A549 (cell line): ENCODE measurements around the gene SHC2. TPM values are rescaled to one million over a fixed set of nuclear protein-coding genes. Genes with fewer than 3 reads are reported as not detected.
"Not testable (repeated sequence)": the region's sequence is repeated elsewhere in the genome, so short reads cannot be mapped to it uniquely, and the experiment has no call there.

Experiments
- ATAC-seq, 2 experiments: fragments of 200-7000 bp in 1 of 2; fragments of >200 bp in 1 of 2; cut with Nextera tagmentation in 1 of 2; cut with Tn5 transposase in 1 of 2; 3 replicates each; pipeline versions ENCODE4 v1.8.0 to v1.9.1; 2018 to 2020; ENCODE audit warnings: mild to moderate bottlenecking in 1 of 2, moderate library complexity in 1 of 2
- CTCF ChIA-PET: fragments of 300-600 bp; sonication (Branson Sonifier 250); formaldehyde crosslinking; extraction: SDS; loops from one replicate; lab custom pipeline; 2021; ENCODE audit warnings: antibody characterized with exemption, inconsistent platforms; lab: Yijun Ruan, JAX
- POLR2A ChIA-PET: fragments of 350-600 bp; formaldehyde crosslinking; extraction: SDS; loops from one replicate; lab custom pipeline; 2021; ENCODE audit warnings: antibody characterized with exemption, inconsistent platforms; lab: Yijun Ruan, JAX
- DNase-seq, 2 experiments: peaks; one replicate each; pipeline versions ENCODE4 v3.0.0 to v3.0.0-alpha.2; 2011 to 2016; ENCODE audit warnings: low read depth in 1 of 2, low spot score in 1 of 2
- FAIRE-seq: peaks from 2 replicates; lab custom pipeline; 2011; peaks lifted over from hg19 to GRCh38; lab: Jason Lieb, UNC
- H3K27ac ChIP-seq, 2 experiments: fragments of >200 bp; sonication (Bioruptor Twin); formaldehyde crosslinking; 3 replicates each; pipeline ENCODE4 v1.5.1; 2016 to 2017
- H3K4me1 ChIP-seq: fragments of >200 bp; sonication (Bioruptor Twin); formaldehyde crosslinking; 3 replicates; pipeline ENCODE4 v1.6.1; 2016
- H3K4me2 ChIP-seq: fragments of >200 bp; sonication (Bioruptor Twin); formaldehyde crosslinking; 3 replicates; pipeline ENCODE4 v1.6.1; 2016
- H3K4me3 ChIP-seq: fragments of >200 bp; sonication (Bioruptor Twin); formaldehyde crosslinking; 3 replicates; pipeline ENCODE4 v1.5.1; 2016
- H3K9me3 ChIP-seq: fragments of >200 bp; sonication (Bioruptor Twin); formaldehyde crosslinking; 3 replicates; pipeline ENCODE4 v1.6.1; 2016
- CHD2 ChIP-seq: fragments of 150-350 bp; IDR thresholded peaks from 2 replicates; pipeline ENCODE4 v1.6.1; 2014; ENCODE audit warnings: low read length; ENCODE audit not compliant: partially characterized antibody
- EHF ChIP-seq: fragments of 250-450 bp; sonication (Bioruptor Pico); IDR thresholded peaks from 2 replicates; pipeline ENCODE4 v1.5.0; 2020; ENCODE audit warnings: mild to moderate bottlenecking
- HOXB5 ChIP-seq: fragments of 250-450 bp; sonication (Bioruptor Pico); IDR thresholded peaks from 2 replicates; pipeline ENCODE4 v1.5.0; 2020; ENCODE audit warnings: mild to moderate bottlenecking, moderate library complexity
- KDM1A ChIP-seq: fragments of 200-600 bp; sonication (generic); IDR thresholded peaks from 2 replicates; pipeline ENCODE4 v1.6.1; 2016; ENCODE audit warnings: low read depth, mild to moderate bottlenecking
- KDM5A ChIP-seq: fragments of 200-600 bp; sonication (generic); IDR thresholded peaks from 2 replicates; pipeline ENCODE4 v1.6.1; 2016; ENCODE audit warnings: antibody characterized with exemption, mild to moderate bottlenecking
- MAFK ChIP-seq: fragments of 450-650 bp; IDR thresholded peaks from 2 replicates; pipeline ENCODE4 v1.6.1; 2014; ENCODE audit not compliant: partially characterized antibody
- MAZ ChIP-seq: fragments of 150-350 bp; IDR thresholded peaks from 2 replicates; pipeline ENCODE4 v1.6.1; 2014; ENCODE audit warnings: antibody characterized with exemption, low read depth, low read length, borderline replicate concordance
- PHF8 ChIP-seq: fragments of 200-600 bp; sonication (generic); IDR thresholded peaks from 2 replicates; pipeline ENCODE4 v1.6.1; 2016; ENCODE audit warnings: low read depth, mild to moderate bottlenecking, antibody characterized with exemption, moderate library complexity, borderline replicate concordance
- RAD21 ChIP-seq, 2 experiments: fragments of >200 bp in 1 of 2; sonication (Bioruptor Twin) in 1 of 2; formaldehyde crosslinking in 1 of 2; IDR thresholded peaks in 1 of 2; conservative IDR thresholded peaks in 1 of 2; 2 replicates in 1 of 2; 3 replicates in 1 of 2; pipeline ENCODE4 v1.6.1; 2012 to 2018; ENCODE audit warnings: inconsistent platforms in 1 of 2
- RARB ChIP-seq: fragments of 250-450 bp; sonication (Bioruptor Pico); IDR thresholded peaks from 2 replicates; pipeline ENCODE4 v1.8.0; 2021; ENCODE audit warnings: mild to moderate bottlenecking, moderate library complexity
- RFX5 ChIP-seq: fragments of 450-650 bp; IDR thresholded peaks from 2 replicates; pipeline ENCODE4 v1.7.1; 2014; ENCODE audit warnings: antibody characterized with exemption, mild to moderate bottlenecking, moderate library complexity
- RNF2 ChIP-seq: fragments of 200-600 bp; sonication (generic); IDR thresholded peaks from 2 replicates; pipeline ENCODE4 v1.6.1; 2016; ENCODE audit warnings: low read depth, mild to moderate bottlenecking, antibody characterized with exemption, moderate library complexity, borderline replicate concordance
- SMC3 ChIP-seq: fragments of >200 bp; sonication (Bioruptor Twin); formaldehyde crosslinking; IDR thresholded peaks from 3 replicates; pipeline ENCODE4 v1.6.1; 2018; ENCODE audit warnings: inconsistent platforms
- TP53 ChIP-seq: fragments of 250-450 bp; sonication (Bioruptor Pico); IDR thresholded peaks from 2 replicates; pipeline ENCODE4 v1.5.0; 2021; ENCODE audit warnings: mild to moderate bottlenecking, moderate library complexity
- ZSCAN20 ChIP-seq: fragments of 250-450 bp; sonication (Bioruptor Pico); IDR thresholded peaks from 2 replicates; pipeline ENCODE4 v1.8.0; 2022; ENCODE audit warnings: mild to moderate bottlenecking, moderate library complexity
- WGBS: methylation state at CpG from one replicate; pipeline ENCODE4 v1.1.6; 2017; ENCODE audit errors: missing lambda C conversion rate; 5-methylcytosine and 5-hydroxymethylcytosine counted together
- polyA plus RNA-seq, 4 experiments: library from polyadenylated mRNA; depleted of rRNA in 3 of 4; stranded (reverse); fragments of >200 nt; fragmentation: RNase III in 1 of 4; extraction: RNeasy Plus Mini Kit Qiagen cat#74134 plus additional on column Dnase treatment in 1 of 4; gene quantifications; 2 replicates in 3 of 4; 3 replicates in 1 of 4; pipeline ENCODE4 v1.2.3, GENCODE V29; 2011 to 2017
- TF ChIP-seq, protein P1 (sequence below): fragments of >200 bp; sonication (Bioruptor Twin); formaldehyde crosslinking; IDR thresholded peaks from 3 replicates; pipeline ENCODE4 v1.5.1; 2016
- TF ChIP-seq, protein P2 (sequence below): fragments of 200-600 bp; sonication (generic); IDR thresholded peaks from 2 replicates; pipeline ENCODE4 v1.6.1; 2016; ENCODE audit warnings: antibody characterized with exemption, mild to moderate bottlenecking, moderate library complexity

The SHC2 gene
- polyA plus RNA-seq, 2 of the 4 experiments (the other 2 are of a cell fraction): 0.36 to 0.58 TPM

- H3K4me2 ChIP-seq: no peak overlapping the region
- DNase-seq: no peak
- ChIA-PET CTCF (interaction anchor here (0.8 to 2.3 kb wide), 6 partner anchors 10 to 111 kb away, joined by 3 to 6 read pairs (median 3); no protein-coding TSS in a partner anchor), POLR2A (no interaction called here)
- WGBS: 76% methylated on average over 35 of the region's 44 CpGs
- no peak overlapping the region for H3K27ac ChIP-seq
- H3K4me3 ChIP-seq: no peak overlapping the region
- H3K4me1 ChIP-seq: no peaks in the 10 kb centered on the region
- ATAC-seq: peak in 1 of 2 experiments; percentile 68; a peak in 3 of 6 replicates
- TF ChIP-seq RNF2 (no peak), RFX5 (no peak), ZSCAN20 (no peak), CHD2 (no peak), EHF (CRISPR knock-in tag) (no peak), RAD21 (conservative IDR thresholded peaks at IDR 0.05 in 1 of 2, IDR thresholded peaks at IDR 0.05 in 1 of 2) (peak; percentile 30 to 32; a peak in 3 of 5 replicates), TP53 (no peak), KDM1A (no peak)
- TF ChIP-seq, protein P1, sequence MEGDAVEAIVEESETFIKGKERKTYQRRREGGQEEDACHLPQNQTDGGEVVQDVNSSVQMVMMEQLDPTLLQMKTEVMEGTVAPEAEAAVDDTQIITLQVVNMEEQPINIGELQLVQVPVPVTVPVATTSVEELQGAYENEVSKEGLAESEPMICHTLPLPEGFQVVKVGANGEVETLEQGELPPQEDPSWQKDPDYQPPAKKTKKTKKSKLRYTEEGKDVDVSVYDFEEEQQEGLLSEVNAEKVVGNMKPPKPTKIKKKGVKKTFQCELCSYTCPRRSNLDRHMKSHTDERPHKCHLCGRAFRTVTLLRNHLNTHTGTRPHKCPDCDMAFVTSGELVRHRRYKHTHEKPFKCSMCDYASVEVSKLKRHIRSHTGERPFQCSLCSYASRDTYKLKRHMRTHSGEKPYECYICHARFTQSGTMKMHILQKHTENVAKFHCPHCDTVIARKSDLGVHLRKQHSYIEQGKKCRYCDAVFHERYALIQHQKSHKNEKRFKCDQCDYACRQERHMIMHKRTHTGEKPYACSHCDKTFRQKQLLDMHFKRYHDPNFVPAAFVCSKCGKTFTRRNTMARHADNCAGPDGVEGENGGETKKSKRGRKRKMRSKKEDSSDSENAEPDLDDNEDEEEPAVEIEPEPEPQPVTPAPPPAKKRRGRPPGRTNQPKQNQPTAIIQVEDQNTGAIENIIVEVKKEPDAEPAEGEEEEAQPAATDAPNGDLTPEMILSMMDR: peak; percentile 22; the same call in 2 of the 3 replicates
- FAIRE-seq: no peak
- H3K9me3 ChIP-seq: no peaks in the 10 kb centered on the region
These were observed 76.7 kb downstream of the SHC2 start for GRCh38 chr19:383922-384798.

- Histone ChIP-seq H3K4me2 (no peak overlapping the region), H3K9me3 (no peaks in the 10 kb centered on the region), H3K4me1 (no peaks in the 10 kb centered on the region), H3K4me3 (no peak overlapping the region), H3K27ac (no peak overlapping the region)
- TF ChIP-seq HOXB5 (CRISPR knock-in tag) (no peak), MAFK (no peak), KDM1A (no peak), KDM5A (no peak), PHF8 (no peak), SMC3 (no peak), RARB (no peak), RAD21 (conservative IDR thresholded peaks at IDR 0.05 in 1 of 2, IDR thresholded peaks at IDR 0.05 in 1 of 2) (no peak), MAZ (no peak)
- TF ChIP-seq, protein P2, sequence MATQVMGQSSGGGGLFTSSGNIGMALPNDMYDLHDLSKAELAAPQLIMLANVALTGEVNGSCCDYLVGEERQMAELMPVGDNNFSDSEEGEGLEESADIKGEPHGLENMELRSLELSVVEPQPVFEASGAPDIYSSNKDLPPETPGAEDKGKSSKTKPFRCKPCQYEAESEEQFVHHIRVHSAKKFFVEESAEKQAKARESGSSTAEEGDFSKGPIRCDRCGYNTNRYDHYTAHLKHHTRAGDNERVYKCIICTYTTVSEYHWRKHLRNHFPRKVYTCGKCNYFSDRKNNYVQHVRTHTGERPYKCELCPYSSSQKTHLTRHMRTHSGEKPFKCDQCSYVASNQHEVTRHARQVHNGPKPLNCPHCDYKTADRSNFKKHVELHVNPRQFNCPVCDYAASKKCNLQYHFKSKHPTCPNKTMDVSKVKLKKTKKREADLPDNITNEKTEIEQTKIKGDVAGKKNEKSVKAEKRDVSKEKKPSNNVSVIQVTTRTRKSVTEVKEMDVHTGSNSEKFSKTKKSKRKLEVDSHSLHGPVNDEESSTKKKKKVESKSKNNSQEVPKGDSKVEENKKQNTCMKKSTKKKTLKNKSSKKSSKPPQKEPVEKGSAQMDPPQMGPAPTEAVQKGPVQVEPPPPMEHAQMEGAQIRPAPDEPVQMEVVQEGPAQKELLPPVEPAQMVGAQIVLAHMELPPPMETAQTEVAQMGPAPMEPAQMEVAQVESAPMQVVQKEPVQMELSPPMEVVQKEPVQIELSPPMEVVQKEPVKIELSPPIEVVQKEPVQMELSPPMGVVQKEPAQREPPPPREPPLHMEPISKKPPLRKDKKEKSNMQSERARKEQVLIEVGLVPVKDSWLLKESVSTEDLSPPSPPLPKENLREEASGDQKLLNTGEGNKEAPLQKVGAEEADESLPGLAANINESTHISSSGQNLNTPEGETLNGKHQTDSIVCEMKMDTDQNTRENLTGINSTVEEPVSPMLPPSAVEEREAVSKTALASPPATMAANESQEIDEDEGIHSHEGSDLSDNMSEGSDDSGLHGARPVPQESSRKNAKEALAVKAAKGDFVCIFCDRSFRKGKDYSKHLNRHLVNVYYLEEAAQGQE: no peak
- ChIA-PET POLR2A (no interaction called here), CTCF (interaction anchor here (2.3 kb wide), 1 partner anchor 9 kb away, joined by 6 read pairs; no protein-coding TSS in a partner anchor)
- DNase-seq (no peak), FAIRE-seq (no peak), ATAC-seq (no peak)
- 79% methylated on average over 18 of the region's 19 CpGs for WGBS
These were observed 77.8 kb downstream of the SHC2 start for GRCh38 chr19:383040-383439.

DNA sequence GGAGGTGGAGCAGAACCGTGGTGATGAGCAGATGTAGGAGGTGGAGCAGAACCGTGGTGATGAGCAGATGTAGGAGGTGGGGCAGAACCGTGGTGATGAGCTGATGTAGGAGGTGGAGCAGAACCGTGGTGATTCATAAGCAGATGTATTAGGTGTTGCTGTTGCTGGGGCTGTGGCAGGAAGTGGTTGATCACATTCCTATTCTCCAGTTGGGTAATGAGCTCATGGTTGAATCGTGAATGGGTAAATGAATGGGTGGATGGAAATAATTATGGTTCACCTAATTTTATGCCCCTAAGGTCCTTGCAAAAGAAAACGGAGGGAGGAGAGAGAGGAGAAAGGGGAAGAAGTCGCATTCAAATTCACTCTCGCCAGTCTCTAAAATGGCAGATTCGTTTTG is 78.3 kb downstream of the SHC2 start:
- H3K4me1 ChIP-seq, DNase-seq, H3K4me2 ChIP-seq, CTCF ChIA-PET, H3K9me3 ChIP-seq, H3K4me3 ChIP-seq, POLR2A ChIA-PET, FAIRE-seq, ATAC-seq, H3K27ac ChIP-seq: not testable (repeated sequence)
- WGBS: 40% methylated on average over 7 of the region's 9 CpGs

DNA sequence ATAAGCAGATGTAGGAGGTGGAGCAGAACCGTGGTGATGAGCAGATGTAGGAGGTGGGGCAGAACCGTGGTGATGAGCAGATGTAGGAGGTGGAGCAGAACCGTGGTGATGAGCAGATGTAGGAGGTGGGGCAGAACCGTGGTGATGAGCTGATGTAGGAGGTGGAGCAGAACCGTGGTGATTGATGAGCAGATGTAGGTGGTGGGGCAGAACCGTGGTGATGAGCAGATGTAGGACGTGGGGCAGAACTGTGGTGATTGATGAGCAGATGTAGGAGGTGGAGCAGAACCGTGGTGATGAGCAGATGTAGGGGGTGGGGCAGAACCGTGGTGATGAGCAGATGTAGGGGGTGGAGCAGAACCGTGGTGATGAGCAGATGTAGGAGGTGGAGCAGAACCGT is 78.9 kb downstream of the SHC2 start:
- POLR2A ChIA-PET, H3K27ac ChIP-seq, FAIRE-seq, H3K4me2 ChIP-seq, H3K4me1 ChIP-seq, DNase-seq, H3K9me3 ChIP-seq, ATAC-seq, H3K4me3 ChIP-seq, CTCF ChIA-PET: not testable (repeated sequence)
- no CpG with 5 or more reads among the region's 11 CpGs for WGBS

- H3K27ac ChIP-seq, H3K4me2 ChIP-seq, H3K4me3 ChIP-seq, H3K9me3 ChIP-seq, POLR2A ChIA-PET, CTCF ChIA-PET, DNase-seq, ATAC-seq, H3K4me1 ChIP-seq, FAIRE-seq: not testable (repeated sequence)
- WGBS: 55% methylated on average over 10 of the region's 17 CpGs
These were observed 80.1 kb downstream of the SHC2 start for GRCh38 chr19:380618-381219.
